Ramos (cell line): ENCODE measurements around the gene ICE1.
"Not testable (repeated sequence)": the region's sequence is repeated elsewhere in the genome, so short reads cannot be mapped to it uniquely, and the experiment has no call there.

Experiments used
- in situ Hi-C: fragments of 300-500 bp; cut with MboI; formaldehyde crosslinking; loops from one replicate; pipeline ENCODE4 v1.14.3; 2022; ENCODE audit warnings: low sequenced_read_pairs; ENCODE audit not compliant: unreplicated experiment

ICE1 gene

GRCh38 chr5:5421961-5422818, at the start of gene ICE1:
Gene ICE1, plus strand, starts transcription at chr5:5422677. Its CDS starts 239 bp downstream, at chr5:5422916.
- in situ Hi-C loops: no loop called here

- in situ Hi-C loops: no loop called here
These were observed 49.5 kb upstream of the ICE1 start for GRCh38 chr5:5372930-5373329.

- in situ Hi-C loops: no loop called here
These were observed 49.0 kb upstream of the ICE1 start for GRCh38 chr5:5373351-5373989.

GRCh38 chr5:5374009-5374715, 48.3 kb upstream of the ICE1 start:
- in situ Hi-C loops: no loop called here

GRCh38 chr5:5377780-5378179, 44.7 kb upstream of the ICE1 start:
- in situ Hi-C loops: no loop called here

GRCh38 chr5:5378531-5378930, 43.9 kb upstream of the ICE1 start:
- in situ Hi-C loops: no loop called here

GRCh38 chr5:5380298-5380697, 42.2 kb upstream of the ICE1 start:
- in situ Hi-C loops: no loop called here

- in situ Hi-C loops: no loop called here
These were observed 41.1 kb upstream of the ICE1 start for GRCh38 chr5:5381310-5381913.

GRCh38 chr5:5383461-5383860, 39.0 kb upstream of the ICE1 start:
- in situ Hi-C loops: no loop called here

- in situ Hi-C loops: no loop called here
These were observed 37.7 kb upstream of the ICE1 start for GRCh38 chr5:5384660-5385330.

GRCh38 chr5:5385331-5385662, 37.2 kb upstream of the ICE1 start:
- in situ Hi-C loops: no loop called here

GRCh38 chr5:5386329-5386728, 36.1 kb upstream of the ICE1 start:
- in situ Hi-C loops: no loop called here

- in situ Hi-C loops: no loop called here
These were observed 35.3 kb upstream of the ICE1 start for GRCh38 chr5:5387192-5387591.

GRCh38 chr5:5387777-5388176, 34.7 kb upstream of the ICE1 start:
- in situ Hi-C loops: no loop called here

- in situ Hi-C loops: not testable (repeated sequence)
These were observed 32.2 kb upstream of the ICE1 start for GRCh38 chr5:5390121-5390869.

GRCh38 chr5:5392504-5392903, 30.0 kb upstream of the ICE1 start:
- in situ Hi-C loops: not testable (repeated sequence)

- in situ Hi-C loops: not testable (repeated sequence)
These were observed 28.0 kb upstream of the ICE1 start for GRCh38 chr5:5394384-5394986.

- in situ Hi-C loops: not testable (repeated sequence)
These were observed 27.4 kb upstream of the ICE1 start for GRCh38 chr5:5395093-5395492.

GRCh38 chr5:5398071-5398470, 24.4 kb upstream of the ICE1 start:
- in situ Hi-C loops: no loop called here
